ENCODE measurements around the gene FLT4.
"Not testable (repeated sequence)": the region's sequence is repeated elsewhere in the genome, so short reads cannot be mapped to it uniquely, and the experiment has no call there.

The FLT4 gene

DNA sequence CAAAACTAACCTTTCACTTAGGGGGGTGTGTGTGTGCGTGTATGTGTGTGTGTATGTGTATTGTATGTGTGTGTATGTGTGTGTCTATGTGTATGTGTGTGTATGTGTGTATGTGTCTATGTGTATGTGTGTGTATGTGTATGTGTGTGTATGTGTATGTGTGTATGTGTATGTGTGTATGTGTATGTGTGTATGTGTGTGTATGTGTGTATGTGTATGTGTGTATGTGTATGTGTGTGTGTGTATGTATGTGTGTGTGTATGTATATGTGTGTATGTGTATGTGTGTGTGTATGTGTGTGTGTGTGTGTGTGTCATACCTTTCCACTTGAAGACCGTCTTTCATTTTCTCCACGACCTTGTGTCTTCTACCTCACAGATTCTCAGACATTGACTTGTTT lies 20.8 kb upstream of the FLT4 start:
- DNase-seq (ENCODE audit: low spot score): no peak

DNA sequence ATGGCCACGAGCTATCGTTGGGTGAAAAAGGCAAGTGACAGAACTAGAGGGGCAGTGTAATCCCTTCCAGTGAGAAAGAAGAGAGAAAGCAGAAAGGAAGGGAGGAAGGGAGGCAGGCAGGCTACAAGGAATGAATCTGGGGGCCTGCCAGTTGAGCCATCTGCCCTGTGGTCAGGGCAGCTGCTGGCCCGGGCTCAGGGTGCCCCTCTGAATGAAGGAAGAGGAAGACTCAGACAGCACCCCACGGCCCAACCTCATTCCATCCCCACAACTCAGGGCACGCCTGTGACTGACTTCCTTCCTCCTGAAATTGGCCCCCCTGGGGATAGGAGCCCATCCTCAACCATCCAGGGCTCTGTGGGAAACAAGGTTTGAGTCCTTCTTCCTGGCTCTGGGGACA lies 20.3 kb upstream of the FLT4 start:
- DNase-seq (ENCODE audit: low spot score): no peak

DNA sequence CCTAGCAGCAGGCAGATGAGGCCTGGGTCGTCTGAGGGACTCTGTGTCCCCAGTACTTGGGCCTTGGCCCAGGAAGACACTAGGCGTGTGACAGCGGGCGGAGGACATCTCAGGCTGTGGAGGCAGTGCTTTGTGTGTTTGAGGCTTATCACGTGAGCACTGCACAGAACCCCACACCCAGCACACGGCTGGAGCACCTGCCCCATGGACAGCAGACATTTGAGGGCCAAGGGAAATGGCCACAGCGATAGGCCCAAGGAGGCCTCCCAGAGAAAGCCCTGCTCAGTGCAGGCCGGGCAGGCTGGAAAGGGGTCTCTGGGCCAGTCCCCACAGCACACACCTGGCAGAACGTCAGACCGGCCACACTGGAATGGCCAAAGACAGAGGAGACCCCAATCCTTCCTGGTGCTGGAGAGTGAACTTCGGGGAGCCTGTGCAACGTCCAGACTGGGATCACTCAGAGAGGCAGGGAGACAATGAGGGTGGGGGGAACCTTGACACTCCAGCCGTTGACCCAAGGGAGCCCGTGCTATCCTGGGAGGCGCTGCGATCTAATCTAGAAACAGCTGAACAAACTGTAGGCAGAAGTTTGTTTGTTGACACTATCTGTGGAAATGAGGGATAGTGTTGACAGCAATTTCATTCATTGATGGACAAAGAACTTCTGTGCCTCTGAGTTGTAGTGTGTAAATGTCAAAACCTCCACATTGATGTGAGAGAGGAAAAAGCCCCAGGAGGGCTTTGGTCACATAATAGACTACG lies 19.6 kb upstream of the FLT4 start:
- DNase-seq (ENCODE audit: low spot score): no peak

DNA sequence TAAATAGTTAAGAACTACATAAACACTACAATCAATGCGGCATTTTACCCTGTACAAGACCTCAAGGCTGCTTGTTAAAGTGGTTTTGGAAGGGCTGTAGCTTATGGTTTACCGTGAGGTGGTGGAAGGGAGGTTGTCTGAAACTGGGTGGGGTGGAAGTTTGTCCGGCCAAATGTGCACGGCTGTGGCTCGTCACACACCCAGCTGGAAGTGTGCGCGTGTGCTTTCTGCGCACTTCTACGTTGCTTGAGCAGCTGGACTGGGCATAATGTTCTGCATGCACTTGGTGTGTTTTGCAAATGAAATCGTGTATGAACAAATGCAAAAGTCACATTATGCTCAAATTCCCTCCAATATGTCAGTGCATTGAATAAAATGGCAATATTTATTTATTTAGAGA lies 17.4 kb upstream of the FLT4 start:
- DNase-seq (ENCODE audit: low spot score): no peak

DNA sequence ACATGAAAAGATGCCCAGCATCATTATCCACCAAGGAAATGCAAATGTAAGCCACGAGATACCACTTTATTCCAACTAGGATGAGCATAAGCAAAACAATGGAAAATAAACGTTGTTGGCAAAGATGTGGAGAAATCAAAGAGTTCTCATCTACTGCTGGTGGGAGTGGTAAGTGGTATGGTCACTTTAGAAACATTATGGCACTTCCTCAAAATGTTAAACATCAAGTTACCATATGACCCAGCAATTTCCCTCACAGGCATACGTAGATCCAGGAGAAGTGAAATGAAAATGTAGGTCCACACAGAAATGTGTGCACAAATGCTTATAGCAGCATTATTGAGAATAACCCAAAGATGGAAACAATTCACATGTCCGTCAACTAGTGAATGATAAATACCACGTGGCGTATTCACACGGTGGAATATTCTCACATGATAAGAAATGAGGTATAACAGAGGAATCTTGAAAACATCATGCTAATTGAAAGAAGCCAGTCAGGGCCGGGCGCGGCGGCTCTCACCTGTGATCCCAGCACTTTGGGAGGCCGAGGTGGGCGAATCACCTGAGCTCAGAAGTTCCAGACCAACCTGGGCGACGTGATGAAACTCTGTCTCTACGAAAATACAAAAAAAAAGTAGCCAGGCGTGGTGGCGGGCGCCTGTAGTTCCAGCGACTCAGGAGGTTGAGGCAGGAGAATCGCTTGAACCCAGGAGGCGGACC lies 16.4 kb upstream of the FLT4 start:
- no peak for DNase-seq (ENCODE audit: low spot score)

DNA sequence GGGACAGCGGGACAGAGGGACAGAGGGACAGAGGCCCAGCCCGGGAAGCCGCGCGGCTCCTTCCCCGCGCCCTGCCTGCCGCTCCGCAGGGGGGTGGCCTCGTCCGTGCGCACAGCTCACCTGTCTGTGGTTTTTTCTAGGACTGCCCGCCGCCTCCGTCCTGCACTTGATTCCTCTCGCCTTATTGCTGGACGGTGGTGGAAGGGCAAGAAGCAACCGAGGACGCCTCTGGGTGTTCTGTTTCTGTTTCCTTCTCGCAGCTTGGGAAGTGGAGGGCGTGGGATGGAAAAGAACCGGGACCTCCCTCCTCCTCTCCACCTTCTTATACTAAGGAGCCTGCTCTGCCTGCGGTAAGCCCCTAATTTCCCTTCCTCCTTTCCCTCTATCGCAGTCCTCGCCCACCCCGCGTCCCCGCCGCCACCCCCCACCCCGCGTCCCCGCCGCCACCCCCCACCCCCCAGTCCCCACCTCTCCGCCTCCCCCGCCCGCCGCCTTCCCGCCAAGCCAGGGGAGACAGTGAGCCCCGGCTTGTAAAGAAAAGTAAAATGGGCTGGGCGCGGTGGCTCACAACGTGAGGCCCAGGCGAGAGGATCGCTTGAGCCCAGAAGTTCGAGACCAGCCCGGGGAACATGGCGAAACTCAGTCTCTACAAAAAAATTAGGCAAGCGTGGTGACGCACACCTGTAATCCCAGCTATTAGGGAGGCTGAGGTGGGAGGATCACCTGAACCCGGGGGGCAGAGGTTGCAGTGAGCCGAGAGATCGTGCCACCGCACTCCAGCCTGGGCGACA lies 9.6 kb upstream of the FLT4 start:
- no peak for DNase-seq (ENCODE audit: low spot score)

DNA sequence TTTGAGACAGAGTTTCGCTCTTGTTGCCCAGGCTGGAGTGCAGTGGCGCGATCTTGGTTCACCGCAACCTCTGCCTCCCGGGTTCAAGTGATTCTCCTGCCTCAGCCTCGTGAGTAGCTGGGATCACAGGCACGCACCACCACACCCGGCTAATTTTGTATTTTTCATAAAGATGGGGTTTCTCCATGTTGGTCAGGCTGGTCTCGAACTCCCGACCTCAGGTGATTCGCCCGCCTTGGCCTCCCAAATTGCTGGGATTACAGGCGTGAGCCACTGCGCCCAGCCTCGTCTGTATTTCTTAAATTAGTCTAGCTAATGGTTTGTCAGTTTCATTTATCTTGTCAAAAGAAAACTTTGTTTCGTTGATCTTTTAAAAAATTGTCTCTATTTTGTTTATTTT lies 5.8 kb upstream of the FLT4 start:
- DNase-seq (ENCODE audit: low spot score): not testable (repeated sequence)

DNA sequence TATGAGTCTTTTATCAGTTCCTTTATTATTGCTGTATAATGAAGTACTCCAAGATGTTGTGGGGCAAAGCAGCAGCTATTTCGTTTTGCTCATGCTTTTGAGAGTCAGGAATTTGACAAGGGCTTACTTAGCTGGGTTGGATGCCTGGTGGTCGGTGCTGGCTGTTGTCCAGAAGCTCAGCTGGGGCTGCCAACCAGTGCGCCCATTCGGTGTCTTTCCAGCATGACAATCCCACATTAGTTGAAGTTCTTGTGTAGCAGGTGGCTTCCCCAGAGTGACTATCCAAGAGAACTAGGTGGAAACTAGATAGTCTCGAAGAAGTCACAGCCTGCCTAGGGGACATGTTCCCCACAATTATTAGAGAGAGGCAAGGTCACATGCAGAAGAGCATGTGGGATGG lies 3.4 kb upstream of the FLT4 start:
- no peak for DNase-seq (ENCODE audit: low spot score)

DNA sequence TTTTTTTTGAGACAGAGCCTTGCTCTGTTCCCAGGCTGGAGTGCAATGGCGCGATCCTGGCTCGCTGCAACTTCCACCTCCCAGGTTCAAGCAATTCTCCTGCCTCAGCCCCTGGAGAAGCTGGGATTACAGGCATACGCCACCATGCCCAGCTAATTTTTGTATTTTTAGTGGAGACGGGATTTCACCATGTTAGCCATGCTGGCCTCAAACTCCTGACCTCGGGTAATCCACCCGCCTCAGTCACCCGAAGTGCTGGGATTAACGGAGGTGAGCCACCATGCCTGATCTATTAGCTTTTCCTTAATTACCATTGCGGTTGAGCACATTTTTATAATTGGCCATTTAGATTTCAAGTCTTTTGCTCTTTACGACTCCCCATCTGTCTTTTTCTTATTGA lies 2.9 kb upstream of the FLT4 start:
- no peak for DNase-seq (ENCODE audit: low spot score)

DNA sequence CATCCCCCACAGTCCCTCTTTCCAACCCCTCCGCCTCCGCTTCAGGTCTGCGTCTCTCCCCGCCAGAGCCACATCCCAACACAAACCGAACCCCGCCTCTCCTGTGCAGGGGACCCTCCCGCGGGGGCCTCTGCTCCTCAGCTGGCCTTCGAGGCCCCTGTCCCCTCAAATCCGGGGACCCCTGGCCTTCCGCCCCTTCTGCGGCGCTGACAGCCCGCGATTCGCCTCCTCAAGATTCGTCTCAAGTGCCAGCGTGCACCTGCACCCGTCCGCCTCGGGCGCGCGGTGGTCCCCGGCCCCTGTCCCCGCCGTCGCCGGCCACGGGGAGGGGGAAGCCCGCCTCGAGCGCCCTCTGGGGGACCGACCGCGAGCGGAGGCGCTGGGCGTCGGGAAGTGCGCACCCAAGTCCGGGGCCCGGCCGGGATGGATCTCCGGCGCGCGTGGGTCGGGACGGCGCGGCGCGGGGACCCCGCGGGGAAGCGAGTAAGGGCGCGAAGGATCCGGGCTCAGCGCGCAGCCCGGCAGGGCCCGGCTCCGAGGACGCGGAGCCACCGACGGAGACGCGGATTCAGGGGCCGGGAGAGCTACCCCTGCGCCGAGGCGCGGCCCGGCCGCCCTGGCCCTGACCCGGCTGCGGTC lies 623 bp downstream of the FLT4 start:
- no peak for DNase-seq (ENCODE audit: low spot score)

DNA sequence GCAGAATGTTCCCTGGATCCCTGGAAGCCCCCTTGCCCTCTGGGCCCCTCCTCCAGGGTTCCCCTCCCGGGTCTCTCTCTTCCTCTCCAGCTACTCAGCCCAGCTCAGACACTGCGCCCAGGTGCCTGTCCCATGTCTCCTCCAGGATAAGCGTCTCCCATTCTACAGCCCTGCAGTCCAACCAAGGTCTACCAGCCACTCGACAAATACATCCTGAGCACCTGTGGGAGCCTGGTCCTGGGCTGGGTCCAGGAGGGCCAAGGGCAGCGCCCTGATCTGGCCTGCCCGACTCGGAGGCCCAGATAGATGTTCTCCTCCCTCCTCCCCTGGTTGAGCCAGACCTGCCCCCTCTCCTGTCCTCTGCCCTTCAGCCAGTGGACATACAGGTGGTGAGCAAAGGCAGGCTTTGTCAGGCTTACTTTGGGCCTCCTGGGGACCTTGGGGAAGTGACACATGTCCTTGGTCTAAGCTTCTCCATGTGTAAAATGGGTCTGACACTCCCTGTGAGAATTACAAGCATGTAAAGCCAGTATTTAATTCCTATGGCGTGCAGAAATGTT lies 1.4 kb downstream of the FLT4 start:
- no peak for DNase-seq (ENCODE audit: low spot score)

DNA sequence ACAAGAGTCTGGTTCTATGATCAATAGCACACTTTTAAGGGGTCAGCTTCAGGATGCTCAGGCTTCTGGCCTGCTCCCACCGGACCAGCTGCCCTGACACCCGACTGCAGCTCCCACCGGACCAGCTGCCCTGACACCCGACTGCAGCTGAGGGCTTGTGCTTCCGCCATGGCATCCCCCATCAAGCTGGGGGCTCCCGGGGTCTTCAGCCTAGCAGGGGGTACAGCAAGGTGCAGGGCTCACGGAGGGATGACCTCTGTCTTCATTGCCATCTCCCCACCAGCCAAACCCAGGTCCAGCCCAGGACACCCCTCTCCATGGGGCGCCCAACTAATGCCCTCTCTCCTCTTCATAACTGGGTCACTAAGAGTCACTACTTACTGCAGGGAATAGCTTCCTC lies 1.9 kb downstream of the FLT4 start:
- DNase-seq (ENCODE audit: low spot score): no peak

DNA sequence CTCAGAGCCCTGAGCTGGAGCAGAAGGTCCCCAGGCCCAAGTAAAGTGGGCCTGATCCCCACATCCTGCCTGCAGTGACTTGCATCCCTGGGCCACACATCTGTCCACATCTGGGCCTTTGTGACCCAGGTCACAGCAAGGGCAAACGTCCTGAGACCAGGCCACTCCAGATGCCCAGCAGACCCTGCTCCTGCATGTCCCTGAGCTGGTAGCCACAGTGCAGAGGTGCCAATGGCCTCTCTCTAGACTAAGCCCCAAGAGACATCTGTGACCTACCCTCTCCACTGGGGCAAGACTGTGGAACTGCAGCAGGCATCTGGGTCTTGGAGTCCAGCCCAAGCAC lies 2.5 kb downstream of the FLT4 start:
- no peak for DNase-seq (ENCODE audit: low spot score)

DNA sequence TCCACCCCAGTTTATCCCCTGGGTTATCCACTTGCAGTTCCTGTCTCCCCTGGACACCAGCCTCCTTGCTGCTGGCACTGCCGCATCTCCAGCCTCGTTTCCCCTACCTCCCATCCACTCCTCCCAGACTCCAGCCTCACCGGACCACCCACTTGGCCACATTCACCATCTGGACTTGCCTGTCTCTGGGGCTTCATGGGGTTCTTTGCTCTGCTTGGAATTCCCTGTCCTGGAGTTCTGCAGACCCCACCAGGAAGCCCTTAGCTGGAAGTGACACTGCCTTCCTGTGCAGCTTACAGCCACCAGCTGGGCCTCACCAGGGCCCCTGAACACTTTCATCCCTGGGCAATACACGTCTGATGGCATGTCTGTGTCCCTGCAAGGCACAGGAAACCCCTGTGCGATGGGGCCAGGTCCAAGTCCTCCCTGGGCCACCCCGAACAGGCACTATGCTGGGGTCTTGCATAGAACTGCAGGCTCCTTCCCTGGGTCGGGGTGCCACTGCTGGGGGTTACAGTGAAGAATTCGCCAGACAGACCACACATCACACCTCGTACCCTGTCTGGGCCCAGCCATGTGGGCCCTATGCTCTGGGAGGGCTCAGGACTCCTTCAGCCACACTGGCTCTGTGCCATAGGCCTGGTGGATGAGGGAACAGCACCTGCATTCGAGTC lies 3.0 kb downstream of the FLT4 start:
- DNase-seq (ENCODE audit: low spot score): no peak

DNA sequence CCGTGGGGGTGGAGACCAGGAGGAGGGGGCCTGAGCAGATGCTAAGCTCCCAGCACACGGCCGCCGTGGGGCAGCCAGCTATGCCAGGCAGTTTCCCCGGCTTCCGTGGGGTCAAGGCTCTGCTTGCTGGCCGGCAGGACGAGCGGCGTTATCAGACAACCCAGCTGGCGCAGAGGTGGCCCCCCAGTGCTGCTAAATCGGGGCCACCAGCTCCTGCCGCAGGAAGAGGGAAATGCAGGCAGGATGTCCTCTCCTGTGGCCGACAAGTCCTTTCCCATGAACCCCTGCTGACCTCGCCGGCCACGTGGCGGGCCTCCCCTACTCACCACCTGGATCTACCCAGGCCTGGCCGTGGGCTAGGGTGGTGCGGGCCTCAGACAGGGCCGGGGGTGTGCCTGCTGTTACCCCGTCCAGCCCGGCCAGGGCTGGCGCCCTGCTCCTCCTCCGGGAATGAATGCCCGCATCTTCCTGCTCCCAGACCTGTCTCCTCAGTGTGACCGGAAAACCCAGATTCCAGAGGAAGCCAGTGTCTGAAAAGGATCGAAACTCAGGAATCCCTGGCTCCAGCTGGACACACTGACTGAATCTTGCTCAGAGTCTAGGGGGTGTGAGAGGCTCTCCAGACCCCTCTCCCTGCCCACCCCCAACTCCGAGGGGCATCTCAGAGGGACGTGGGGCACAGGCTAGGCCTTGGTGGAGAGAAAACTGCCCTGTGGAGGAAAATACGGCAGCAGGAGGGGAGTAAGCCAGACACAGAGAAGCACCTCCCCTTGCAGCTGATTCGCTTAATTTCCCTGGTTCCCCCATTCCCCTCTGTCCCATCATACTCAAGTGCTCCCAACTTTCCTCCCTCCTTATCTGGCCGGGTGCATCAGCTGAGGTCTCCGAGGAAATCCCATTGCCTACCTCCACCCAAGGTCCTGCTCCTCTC lies 3.9 kb downstream of the FLT4 start:
- DNase-seq (ENCODE audit: low spot score): no peak

DNA sequence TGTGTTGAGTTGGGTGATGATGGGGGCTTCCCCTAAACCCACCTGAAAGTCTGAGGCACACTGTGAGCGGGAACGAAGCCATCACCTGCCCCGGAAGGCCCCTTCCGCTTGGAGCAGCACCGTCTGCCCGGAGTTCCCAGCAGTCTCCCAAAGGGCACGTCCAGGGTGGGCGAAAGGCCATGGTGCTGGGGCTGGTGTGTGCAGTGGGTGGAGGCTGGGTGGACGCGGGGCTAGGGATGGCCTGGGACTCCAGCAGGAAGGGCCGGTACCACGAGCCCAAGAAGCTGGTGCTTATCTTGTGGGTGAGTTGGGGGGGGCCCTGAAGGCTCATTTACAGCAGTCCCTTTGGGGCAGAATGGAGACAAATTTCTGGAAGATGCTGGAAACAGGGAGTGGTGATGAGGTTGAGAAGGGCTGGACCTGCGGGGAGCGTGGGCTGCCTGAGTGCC lies 4.6 kb downstream of the FLT4 start:
- DNase-seq (ENCODE audit: low spot score): no peak

DNA sequence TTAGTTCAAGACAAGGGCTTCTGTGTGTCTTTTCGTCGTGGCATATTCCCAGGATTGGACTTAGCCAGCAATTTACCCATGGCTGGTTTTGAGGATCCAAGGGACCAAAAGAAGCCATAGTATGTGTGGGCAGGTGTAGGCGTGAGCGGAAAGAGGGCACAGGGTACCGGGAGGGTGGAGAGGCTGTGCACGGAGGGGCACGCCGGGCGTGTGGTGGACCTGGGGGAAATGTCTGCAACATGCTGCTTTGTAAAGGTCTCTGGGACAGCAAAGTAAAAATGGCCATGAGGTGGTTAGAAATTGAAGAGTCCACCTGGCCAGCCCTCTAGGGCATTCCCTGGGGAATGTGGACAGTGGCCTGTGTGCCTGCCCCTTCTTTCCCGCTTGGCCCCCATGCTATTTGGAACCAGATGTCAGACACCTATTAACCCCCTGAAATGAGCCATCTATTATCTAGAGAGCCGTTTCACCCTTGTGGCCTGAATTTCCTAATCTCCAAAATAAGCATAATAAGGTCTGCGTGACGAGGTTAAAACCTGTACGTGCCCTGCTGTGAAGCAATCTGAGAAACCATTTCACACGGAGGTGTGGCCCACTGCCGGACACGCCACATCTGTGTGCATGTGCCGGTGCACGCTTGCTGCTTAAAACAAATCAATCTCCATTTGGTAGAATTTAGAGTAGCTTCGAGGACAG lies 5.1 kb downstream of the FLT4 start:
- DNase-seq (ENCODE audit: low spot score): no peak

DNA sequence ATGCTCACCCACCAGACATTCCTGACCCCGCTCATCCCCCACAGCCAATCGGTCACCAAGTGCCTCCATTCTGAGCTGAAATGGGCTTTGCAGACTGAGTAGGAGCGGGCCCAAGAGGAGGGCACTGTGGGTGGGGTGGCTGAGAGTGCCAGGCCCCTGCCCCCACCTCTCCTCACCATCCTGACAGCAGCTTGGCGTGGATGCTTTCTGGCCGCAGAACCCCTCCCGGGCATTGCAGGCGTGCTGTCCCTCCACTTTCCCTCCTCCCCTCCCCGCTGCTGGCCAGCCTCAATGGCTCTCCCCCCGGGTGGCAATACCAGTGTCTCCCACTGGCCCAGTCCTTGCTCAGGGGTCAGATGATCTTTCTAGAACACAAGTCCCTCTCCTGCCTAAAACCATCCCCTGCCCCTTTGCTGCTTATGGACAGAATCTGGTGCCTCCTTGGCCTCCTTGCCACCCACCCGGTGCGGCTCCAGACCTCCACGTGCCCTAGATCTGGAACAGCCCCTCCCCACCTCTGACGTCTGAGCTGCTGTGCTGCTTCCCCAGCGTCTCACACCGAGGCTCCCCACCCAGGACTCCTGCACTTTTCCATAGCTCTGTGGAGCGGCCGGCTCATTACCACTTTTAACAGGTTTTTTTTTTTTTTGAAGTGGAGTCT lies 6.1 kb downstream of the FLT4 start:
- DNase-seq (ENCODE audit: low spot score): no peak

DNA sequence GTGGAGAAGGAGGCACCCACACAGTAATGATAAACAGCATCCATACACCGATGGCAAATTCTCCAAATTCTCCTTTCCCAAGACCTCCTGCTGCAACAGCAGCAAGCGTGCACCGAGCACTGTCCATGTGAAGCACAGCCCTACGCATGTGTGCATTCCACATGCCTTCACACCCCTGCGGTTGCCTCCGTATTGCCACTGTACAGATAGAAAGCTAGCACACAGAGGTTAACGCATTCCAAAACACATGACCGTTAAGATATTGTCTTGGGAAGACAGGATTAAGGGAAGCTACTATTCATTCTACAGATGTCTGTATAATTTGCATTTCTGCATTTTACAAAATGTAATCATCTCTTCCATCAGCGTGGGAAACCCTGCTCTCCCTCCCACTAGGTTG lies 6.6 kb downstream of the FLT4 start:
- DNase-seq (ENCODE audit: low spot score): no peak

All from SW480 (cell line).